C4-2B (cell line): ENCODE data around the gene SFXN3.

Source experiments
- H3K27ac ChIP-seq: fragments of 450-650 bp; 2 replicates; pipeline ENCODE4 v1.5.1; 2017
- CTCF ChIP-seq: fragments of 450-650 bp; conservative IDR thresholded peaks from 2 replicates; pipeline ENCODE4 v1.5.1; 2017; ENCODE audit warnings: mild to moderate bottlenecking
- ZFX ChIP-seq: fragments of 450-650 bp; IDR thresholded peaks from 2 replicates; pipeline ENCODE4 v1.6.1; 2017

SFXN3 gene

GRCh38 chr10:101008823-101009423 is 22.1 kb upstream of the SFXN3 start:
- TF ChIP-seq CTCF (no peak), ZFX (no peak)
- H3K27ac ChIP-seq, result no peak overlapping the region

- no peak for TF ChIP-seq ZFX
- no peak for TF ChIP-seq CTCF
- H3K27ac ChIP-seq, result no peak overlapping the region
Observed at GRCh38 chr10:101010329-101010728, 20.7 kb upstream of the SFXN3 start.

- H3K27ac ChIP-seq, result no peak overlapping the region
- TF ChIP-seq CTCF (no peak), ZFX (no peak)
Observed at GRCh38 chr10:101011517-101012423, 19.3 kb upstream of the SFXN3 start.

- TF ChIP-seq ZFX (no peak), CTCF (peak; percentile 82)
- H3K27ac ChIP-seq, result no peak overlapping the region
Observed at GRCh38 chr10:101012525-101013364, 18.3 kb upstream of the SFXN3 start.

GRCh38 chr10:101013365-101013825 is 17.6 kb upstream of the SFXN3 start:
- TF ChIP-seq ZFX (no peak), CTCF (no peak)
- no peak overlapping the region for H3K27ac ChIP-seq

GRCh38 chr10:101014230-101014884 is 16.7 kb upstream of the SFXN3 start:
- TF ChIP-seq CTCF (peak; percentile 76), ZFX (no peak)
- no peak overlapping the region for H3K27ac ChIP-seq
